Uterus (tissue), 4 donors: ENCODE data around the gene WDR7. TPM values are rescaled to one million over a fixed set of nuclear protein-coding genes. Genes with fewer than 3 reads are reported as not detected.
A peak's percentile ranks its signal among the peaks of the same experiment; 100 is the strongest.

Experiments used
- DNase-seq, 2 donors: peaks; one replicate each; pipeline ENCODE4 v3.0.0-alpha.2; 2019 to 2020
- H3K27ac ChIP-seq, 2 donors: fragments of 200-600 bp; sonication (generic); 1 replicate in 1 of 2; 2 replicates in 1 of 2; pipeline ENCODE4 v1.5.1; 2016 to 2018
- H3K27me3 ChIP-seq, 2 donors: fragments of 200-600 bp; sonication (generic); one replicate each; pipeline ENCODE4 v1.5.1; 2018 to 2019; ENCODE audit warnings: control low read depth in 1 of 2
- H3K36me3 ChIP-seq, 2 donors: fragments of 200-600 bp; sonication (generic); one replicate each; pipeline ENCODE4 v1.5.1; 2019; ENCODE audit warnings: control low read depth in 1 of 2
- H3K4me1 ChIP-seq, 2 donors: fragments of 200-600 bp; sonication (generic); one replicate each; pipeline ENCODE4 v1.5.1; 2018 to 2019; ENCODE audit warnings: control low read depth in 1 of 2
- H3K4me3 ChIP-seq, 2 donors: fragments of 200-600 bp; sonication (generic); 1 replicate in 1 of 2; 2 replicates in 1 of 2; pipeline ENCODE4 v1.5.1; 2018 to 2019; ENCODE audit warnings: mild to moderate bottlenecking in 1 of 2
- H3K9me3 ChIP-seq, 2 donors: fragments of 200-600 bp; sonication (generic); one replicate each; pipeline ENCODE4 v1.5.1; 2019; ENCODE audit warnings: control low read depth in 1 of 2
- CTCF ChIP-seq, 4 experiments: fragments of 200-600 bp in 2 of 4; fragments of 450-650 bp in 2 of 4; sonication (generic) in 2 of 4; IDR thresholded peaks; one replicate each; pipeline ENCODE4 v1.5.1; 2016 to 2019; ENCODE audit warnings: antibody characterized with exemption in 4 of 4, mild to moderate bottlenecking in 2 of 4, moderate library complexity in 1 of 4
- POLR2A ChIP-seq, 2 donors: fragments of 450-650 bp; IDR thresholded peaks; one replicate each; pipeline ENCODE4 v1.6.1; 2016; ENCODE audit warnings: antibody characterized with exemption in 2 of 2, mild to moderate bottlenecking in 1 of 2, moderate library complexity in 1 of 2
- intact Hi-C: fragments of 100-400 bp; cut with DNase I; formaldehyde crosslinking; loops from one replicate; pipeline ENCODE4 v1.15.1; 2023; ENCODE audit warnings: low total_unique reads
- total RNA-seq, 4 donors: library from RNA; depleted of rRNA in 3 of 4; stranded (reverse); fragments of >200 nt in 3 of 4; gene quantifications; one replicate each; pipeline versions ENCODE4 v1.1.0 to v1.2.4, GENCODE V29; 2014 to 2023
- donor health status: DM: yes; HTN: yes; CAD: no.

WDR7 gene
- total RNA-seq, 4 donors from 2014 or later = 19.2 to 66.2 (median 33.8) TPM

- peak; percentile 99 to 100 for DNase-seq
- TF ChIP-seq CTCF (IDR thresholded peaks at IDR 0.05) = peak in 1 of 4 experiments; percentile 2
- peak; percentile 60 to 76 for TF ChIP-seq POLR2A (IDR thresholded peaks at IDR 0.05)
- H3K4me3 ChIP-seq = peak within 1 kb of the TSS; percentile 95 to 100
- H3K27ac ChIP-seq = peak within 1 kb of the TSS; percentile 97
- intact Hi-C loops = no loop called here
- H3K9me3 ChIP-seq = no peaks in the 10 kb centered on the region
- H3K4me1 ChIP-seq = no peaks in the 10 kb centered on the region
- no peaks in the 10 kb centered on the region for H3K27me3 ChIP-seq
- H3K36me3 ChIP-seq = no peaks in the 10 kb centered on the region
Measured at GRCh38 chr18:56638232-56639103, 12.7 kb upstream of the WDR7 start, which contains the start of gene TXNL1. TXNL1 (minus strand) TSS chr18:56638592; CDS start chr18:56638440, 152 bp downstream.

- Histone ChIP-seq H3K27me3 (no peaks in the 10 kb centered on the region), H3K4me3 (peak overlapping the region; percentile 44 to 95), H3K4me1 (no peaks in the 10 kb centered on the region), H3K36me3 (no peaks in the 10 kb centered on the region), H3K9me3 (no peaks in the 10 kb centered on the region), H3K27ac (peak overlapping the region; percentile 91 to 97)
- TF ChIP-seq POLR2A (IDR thresholded peaks at IDR 0.05) = no peak
- no peak for TF ChIP-seq CTCF (IDR thresholded peaks at IDR 0.05)
- intact Hi-C loops = no loop called here
- no peak for DNase-seq
Measured at GRCh38 chr18:56639104-56639381, 12.1 kb upstream of the WDR7 start.

GRCh38 chr18:56639571-56639970 lies 11.6 kb upstream of the WDR7 start:
- no peaks in the 10 kb centered on the region for H3K4me1 ChIP-seq
- H3K27ac ChIP-seq = peak overlapping the region in 1 of 2 donors; percentile 91
- no peaks in the 10 kb centered on the region for H3K36me3 ChIP-seq
- TF ChIP-seq POLR2A (IDR thresholded peaks at IDR 0.05) (no peak), CTCF (IDR thresholded peaks at IDR 0.05) (no peak)
- no peaks in the 10 kb centered on the region for H3K27me3 ChIP-seq
- DNase-seq = no peak
- intact Hi-C loops = no loop called here
- no peak overlapping the region for H3K4me3 ChIP-seq
- no peaks in the 10 kb centered on the region for H3K9me3 ChIP-seq

GRCh38 chr18:56641714-56642337 lies 9.3 kb upstream of the WDR7 start:
- H3K4me1 ChIP-seq = no peaks in the 10 kb centered on the region
- H3K27me3 ChIP-seq = no peaks in the 10 kb centered on the region
- intact Hi-C loops = no loop called here
- no peak for DNase-seq
- TF ChIP-seq POLR2A (IDR thresholded peaks at IDR 0.05) (no peak), CTCF (IDR thresholded peaks at IDR 0.05) (no peak)
- no peak overlapping the region for H3K4me3 ChIP-seq
- H3K27ac ChIP-seq = no peak overlapping the region
- no peaks in the 10 kb centered on the region for H3K9me3 ChIP-seq
- no peaks in the 10 kb centered on the region for H3K36me3 ChIP-seq

- Histone ChIP-seq H3K27ac (no peak overlapping the region), H3K9me3 (no peaks in the 10 kb centered on the region), H3K4me1 (no peaks in the 10 kb centered on the region), H3K4me3 (no peak overlapping the region), H3K27me3 (no peaks in the 10 kb centered on the region), H3K36me3 (no peaks in the 10 kb centered on the region)
- TF ChIP-seq CTCF (IDR thresholded peaks at IDR 0.05) (no peak), POLR2A (IDR thresholded peaks at IDR 0.05) (no peak)
- intact Hi-C loops = no loop called here
- no peak for DNase-seq
Measured at GRCh38 chr18:56643381-56643780, 7.8 kb upstream of the WDR7 start.
